Lower leg skin (tissue), 3 donors: Measurements from ENCODE around the gene CNTNAP4.

Source experiments
- POLR2A ChIP-seq, 2 donors: fragments of 450-650 bp; IDR thresholded peaks; one replicate each; pipeline ENCODE4 v1.6.1; 2016 to 2017; ENCODE audit warnings: antibody characterized with exemption in 2 of 2, mild to moderate bottlenecking in 1 of 2, moderate library complexity in 1 of 2
- TF ChIP-seq, protein P1 (sequence below), 3 donors: fragments of 450-650 bp; IDR thresholded peaks; one replicate each; pipeline ENCODE4 v1.5.1; 2016; ENCODE audit warnings: antibody characterized with exemption in 3 of 3, mild to moderate bottlenecking in 3 of 3, moderate library complexity in 2 of 3

- TF ChIP-seq POLR2A (IDR thresholded peaks at IDR 0.05), result no peak
- TF ChIP-seq, protein P1, sequence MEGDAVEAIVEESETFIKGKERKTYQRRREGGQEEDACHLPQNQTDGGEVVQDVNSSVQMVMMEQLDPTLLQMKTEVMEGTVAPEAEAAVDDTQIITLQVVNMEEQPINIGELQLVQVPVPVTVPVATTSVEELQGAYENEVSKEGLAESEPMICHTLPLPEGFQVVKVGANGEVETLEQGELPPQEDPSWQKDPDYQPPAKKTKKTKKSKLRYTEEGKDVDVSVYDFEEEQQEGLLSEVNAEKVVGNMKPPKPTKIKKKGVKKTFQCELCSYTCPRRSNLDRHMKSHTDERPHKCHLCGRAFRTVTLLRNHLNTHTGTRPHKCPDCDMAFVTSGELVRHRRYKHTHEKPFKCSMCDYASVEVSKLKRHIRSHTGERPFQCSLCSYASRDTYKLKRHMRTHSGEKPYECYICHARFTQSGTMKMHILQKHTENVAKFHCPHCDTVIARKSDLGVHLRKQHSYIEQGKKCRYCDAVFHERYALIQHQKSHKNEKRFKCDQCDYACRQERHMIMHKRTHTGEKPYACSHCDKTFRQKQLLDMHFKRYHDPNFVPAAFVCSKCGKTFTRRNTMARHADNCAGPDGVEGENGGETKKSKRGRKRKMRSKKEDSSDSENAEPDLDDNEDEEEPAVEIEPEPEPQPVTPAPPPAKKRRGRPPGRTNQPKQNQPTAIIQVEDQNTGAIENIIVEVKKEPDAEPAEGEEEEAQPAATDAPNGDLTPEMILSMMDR (IDR thresholded peaks at IDR 0.05), result no peak
These were observed 222.8 kb downstream of the CNTNAP4 start for GRCh38 chr16:76500006-76500405.
